Right ventricle myocardium inferior (tissue), 1 donor: ENCODE data around the gene AKT2. TPM values are rescaled to one million over a fixed set of nuclear protein-coding genes. Genes with fewer than 3 reads are reported as not detected.

Experiments used
- ATAC-seq: fragments of 200-7000 bp; cut with Tn5 transposase; one replicate; pipeline ENCODE4 v1.9.1; 2020; ENCODE audit warnings: mild to moderate bottlenecking, moderate library complexity
- DNase-seq: peaks from one replicate; pipeline ENCODE4 v3.0.0; 2021; ENCODE audit errors: missing footprints
- intact Hi-C: fragments of 100-400 bp; cut with DNase I; formaldehyde crosslinking; loops from one replicate; pipeline ENCODE4 v1.11.0; 2022
- total RNA-seq: library from RNA; stranded (reverse); fragmentation: NEBNext Ultra II Directional; extraction: Animal tissue kit (Norgen Biotek cat#: 25700); gene quantifications from one replicate; pipeline ENCODE4 v1.2.1, GENCODE V29; 2021
- donor health status: DM: no; HTN: yes; CAD: no; lungs with severe emphysema.

Gene AKT2
- total RNA-seq, 1 donor from 2014 or later = 114 TPM

GRCh38 chr19:40279761-40280607 lies 5.2 kb downstream of the AKT2 start:
- ATAC-seq = no peak
- intact Hi-C loops = loop anchor here (5.0 to 10.0 kb wide), 2 partner anchors 88 to 1425 kb away; partner anchors contain the start of gene MAP3K10
- DNase-seq = no peak

- intact Hi-C loops = no loop called here
- DNase-seq = peak; percentile 89
- peak; percentile 85 for ATAC-seq
Measured at GRCh38 chr19:40279120-40279551, 6.0 kb downstream of the AKT2 start.

DNA sequence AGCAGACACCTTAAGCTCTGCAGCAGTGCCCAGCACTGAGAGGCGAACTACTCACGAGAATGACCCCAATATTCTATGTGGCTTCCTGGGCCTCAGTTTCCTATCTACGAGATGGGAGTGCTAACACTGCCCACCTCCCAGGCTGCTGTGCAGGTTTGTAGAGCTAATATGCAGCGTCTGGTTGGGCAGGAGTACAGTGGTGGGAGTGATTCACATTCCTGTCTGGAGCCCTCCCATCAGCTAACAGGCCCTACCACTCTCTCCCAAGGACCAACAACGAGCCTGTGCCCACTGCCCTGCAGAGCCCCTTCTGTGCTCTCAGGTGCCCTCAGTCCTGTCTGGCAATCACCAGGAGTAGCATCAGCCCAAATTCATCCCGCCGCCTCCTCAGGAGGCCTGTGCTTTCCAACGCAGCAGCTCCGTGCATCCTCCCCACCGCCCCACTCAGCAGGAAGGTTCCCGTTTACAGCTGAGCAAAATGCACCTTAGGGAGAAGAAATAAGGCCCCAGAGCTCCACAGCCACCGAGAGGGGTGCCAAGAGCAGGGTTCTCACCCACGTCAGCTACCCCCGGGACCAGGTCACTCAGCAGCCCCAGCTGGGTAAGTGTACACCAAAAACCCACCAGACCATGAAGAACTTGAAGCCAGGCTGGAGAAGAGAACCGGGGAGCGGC lies 6.6 kb downstream of the AKT2 start:
- DNase-seq = no peak
- ATAC-seq = peak; percentile 1
- intact Hi-C loops = no loop called here

DNA sequence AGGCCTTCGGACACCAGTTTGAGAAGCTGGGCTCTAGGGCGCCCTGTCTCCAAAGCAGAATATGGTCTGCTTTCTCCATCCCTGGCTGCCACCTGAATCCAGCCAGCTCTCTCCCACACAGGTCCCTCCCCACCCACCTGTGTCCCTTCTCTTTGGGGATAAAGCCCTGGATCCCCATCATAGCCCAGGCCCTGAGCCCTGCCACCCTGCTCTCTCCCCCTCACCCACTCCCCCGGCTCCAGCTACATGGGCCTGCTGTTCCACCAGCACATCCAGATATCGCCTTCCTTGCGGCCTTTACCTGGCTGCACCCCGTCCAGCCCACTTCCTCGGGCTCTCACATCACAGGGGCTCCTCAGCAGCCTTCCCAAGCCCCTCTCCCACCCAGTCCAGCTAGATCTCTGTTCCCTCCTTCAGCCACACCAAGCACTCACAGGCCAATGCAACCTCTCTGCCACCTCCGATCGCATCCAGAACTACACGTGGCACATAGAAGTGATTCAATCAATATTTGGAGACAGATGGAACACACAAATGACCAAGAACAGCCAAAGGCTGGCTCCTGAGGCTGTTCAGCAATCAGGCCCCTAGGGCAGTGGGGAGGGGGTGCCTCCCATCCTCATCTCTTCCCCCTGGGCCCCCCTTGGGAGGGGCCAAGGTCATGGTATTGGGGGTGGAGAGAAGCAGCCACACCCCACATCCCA lies 7.6 kb downstream of the AKT2 start:
- intact Hi-C loops = no loop called here
- no peak for ATAC-seq
- no peak for DNase-seq

GRCh38 chr19:40274585-40275544 lies 10.3 kb downstream of the AKT2 start:
- DNase-seq (no peak), ATAC-seq (no peak)
- intact Hi-C loops = no loop called here

DNA sequence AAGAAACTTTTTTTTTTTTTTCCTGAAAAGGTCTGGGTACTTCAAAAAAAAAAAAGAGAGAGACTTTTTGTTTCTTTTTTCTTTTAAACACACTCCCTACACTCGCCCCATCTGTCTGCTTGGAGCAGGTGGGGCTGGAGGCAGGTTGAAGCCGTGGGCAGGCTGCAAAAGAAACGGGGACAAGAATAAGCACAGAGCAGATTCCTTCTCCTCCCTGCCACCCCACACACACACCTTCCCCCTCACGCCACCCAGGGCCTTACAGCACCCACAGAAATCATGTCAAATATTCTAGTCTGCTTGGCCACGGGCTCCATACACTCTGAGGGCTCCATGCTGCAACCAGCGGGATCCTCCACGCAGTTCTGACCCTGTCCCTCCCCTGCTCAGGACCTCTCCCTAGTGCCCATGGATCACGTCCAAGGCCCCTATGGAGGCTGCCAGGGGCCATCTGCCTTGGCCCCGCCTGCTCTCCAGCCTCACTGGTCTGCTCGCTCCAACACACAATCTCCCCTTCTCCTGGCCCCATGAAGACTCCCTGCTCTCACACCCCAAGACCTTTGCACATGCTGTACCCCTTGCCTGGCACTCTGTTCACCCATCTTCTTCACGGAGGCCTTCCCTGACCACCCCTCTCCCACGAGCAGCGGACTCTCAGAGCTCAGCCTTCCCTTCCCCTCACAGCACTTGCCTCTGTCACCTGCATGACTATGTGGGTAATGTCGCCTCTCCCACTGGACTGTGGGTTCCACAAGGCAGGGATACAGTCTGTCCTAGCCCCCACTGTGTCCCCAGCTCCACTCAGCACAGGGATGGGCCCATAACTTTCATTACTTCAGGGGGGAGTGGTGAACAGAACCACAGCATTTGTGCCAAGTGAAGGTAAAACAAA lies 11.4 kb downstream of the AKT2 start:
- intact Hi-C loops = no loop called here
- DNase-seq (no peak), ATAC-seq (peak; percentile 34)

GRCh38 chr19:40272261-40272660 lies 12.9 kb downstream of the AKT2 start:
- no peak for DNase-seq
- ATAC-seq = no peak
- intact Hi-C loops = no loop called here

DNA sequence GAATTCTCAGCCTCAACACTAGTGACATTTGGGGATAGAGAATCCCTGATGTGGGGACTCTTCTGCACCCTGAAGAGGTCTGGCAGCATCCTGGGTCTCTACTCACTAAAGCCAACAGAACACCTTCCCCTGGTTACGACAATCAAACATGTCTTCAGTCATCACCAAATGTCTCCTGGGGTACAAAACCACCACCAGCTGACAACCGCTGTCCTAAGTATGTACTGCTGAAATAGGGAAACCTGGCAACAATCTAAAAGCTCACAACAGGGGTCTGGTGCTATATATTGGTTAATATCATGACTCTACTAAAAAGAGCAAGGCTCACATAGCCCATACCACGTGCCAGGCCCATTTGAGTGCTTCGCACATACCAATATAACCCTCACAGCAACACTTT lies 13.4 kb downstream of the AKT2 start:
- ATAC-seq = no peak
- intact Hi-C loops = no loop called here
- DNase-seq = no peak

GRCh38 chr19:40270362-40271089 lies 14.6 kb downstream of the AKT2 start:
- no peak for ATAC-seq
- DNase-seq = no peak
- intact Hi-C loops = no loop called here

DNA sequence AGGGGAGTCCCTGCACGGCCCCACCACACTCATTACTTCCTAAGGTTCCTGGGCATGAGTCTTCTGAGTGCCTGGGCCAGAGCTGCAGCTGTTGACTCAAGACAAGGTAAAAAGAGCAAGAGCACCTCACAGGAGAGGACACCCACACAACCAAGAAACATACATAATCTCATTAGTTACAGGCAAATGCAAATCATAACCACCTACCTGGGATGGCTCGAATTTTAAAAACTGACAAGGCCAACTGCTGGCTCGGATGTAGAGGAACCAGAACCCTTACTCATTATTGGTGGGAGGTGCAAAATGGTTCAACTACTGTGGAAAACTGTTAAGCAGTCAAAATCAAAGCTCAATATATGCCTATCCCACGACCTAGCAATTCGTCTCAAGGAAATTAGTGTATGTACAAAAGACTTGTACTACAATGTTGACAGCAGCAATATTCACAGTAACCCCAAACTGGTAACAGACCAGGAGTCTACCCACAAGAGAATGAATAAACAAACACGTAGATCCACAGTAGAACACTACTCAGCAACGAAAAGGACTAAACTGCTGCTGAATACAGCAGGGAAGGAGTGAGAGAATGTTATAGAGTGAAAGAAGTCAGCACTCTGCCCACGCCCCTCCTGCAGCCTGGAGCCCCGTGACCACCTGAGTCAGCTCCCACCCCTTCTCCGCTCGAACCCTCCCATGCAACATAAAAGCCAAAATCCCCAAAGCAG lies 15.8 kb downstream of the AKT2 start:
- intact Hi-C loops = no loop called here
- DNase-seq (no peak), ATAC-seq (no peak)

- intact Hi-C loops = no loop called here
- DNase-seq = no peak
- ATAC-seq = no peak
Measured at GRCh38 chr19:40267601-40267997, 17.5 kb downstream of the AKT2 start.

GRCh38 chr19:40266912-40267600 lies 18.1 kb downstream of the AKT2 start:
- no peak for ATAC-seq
- DNase-seq = no peak
- intact Hi-C loops = no loop called here

DNA sequence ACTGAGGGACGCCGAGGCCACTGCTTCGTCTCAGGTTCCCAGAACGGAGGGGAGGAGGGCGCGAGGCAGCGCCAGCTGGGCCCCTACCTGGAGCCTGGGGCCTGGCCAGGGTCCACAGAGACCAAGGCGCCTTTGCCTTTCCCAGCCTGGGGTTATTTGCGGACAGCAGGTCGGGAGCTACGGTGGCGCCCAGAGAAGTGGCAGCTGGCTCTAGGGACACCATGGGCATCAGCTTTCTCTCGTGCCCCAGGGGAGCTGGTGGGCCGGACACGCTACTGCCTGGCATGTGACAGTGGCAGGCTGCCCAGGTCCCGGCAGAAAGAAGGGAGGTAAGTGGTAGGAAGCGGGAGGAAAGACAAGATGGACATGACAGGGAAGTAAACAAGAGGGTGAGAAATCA lies 19.0 kb downstream of the AKT2 start:
- DNase-seq = peak; percentile 81
- intact Hi-C loops = no loop called here

DNA sequence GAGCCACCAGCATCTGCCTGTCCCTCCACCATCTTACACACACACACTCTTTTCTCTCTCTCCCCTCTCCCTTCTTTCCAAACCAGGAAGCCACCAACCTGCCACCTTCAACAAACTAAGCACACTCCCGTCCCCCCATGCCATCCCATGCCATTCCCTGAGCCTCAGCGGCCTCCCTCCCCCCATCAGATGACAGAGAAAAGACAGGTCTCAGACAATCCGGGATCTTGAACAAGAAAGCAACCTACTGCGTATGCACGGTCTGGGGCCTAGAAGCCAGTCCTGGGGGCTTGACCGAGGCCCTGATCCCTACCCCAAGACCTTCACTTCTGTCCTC lies 19.4 kb downstream of the AKT2 start:
- DNase-seq (no peak), ATAC-seq (no peak)
- intact Hi-C loops = no loop called here

More for the DNA sequence above, 19.0 kb downstream of the AKT2 start:
- peak; percentile 68 for ATAC-seq

DNA sequence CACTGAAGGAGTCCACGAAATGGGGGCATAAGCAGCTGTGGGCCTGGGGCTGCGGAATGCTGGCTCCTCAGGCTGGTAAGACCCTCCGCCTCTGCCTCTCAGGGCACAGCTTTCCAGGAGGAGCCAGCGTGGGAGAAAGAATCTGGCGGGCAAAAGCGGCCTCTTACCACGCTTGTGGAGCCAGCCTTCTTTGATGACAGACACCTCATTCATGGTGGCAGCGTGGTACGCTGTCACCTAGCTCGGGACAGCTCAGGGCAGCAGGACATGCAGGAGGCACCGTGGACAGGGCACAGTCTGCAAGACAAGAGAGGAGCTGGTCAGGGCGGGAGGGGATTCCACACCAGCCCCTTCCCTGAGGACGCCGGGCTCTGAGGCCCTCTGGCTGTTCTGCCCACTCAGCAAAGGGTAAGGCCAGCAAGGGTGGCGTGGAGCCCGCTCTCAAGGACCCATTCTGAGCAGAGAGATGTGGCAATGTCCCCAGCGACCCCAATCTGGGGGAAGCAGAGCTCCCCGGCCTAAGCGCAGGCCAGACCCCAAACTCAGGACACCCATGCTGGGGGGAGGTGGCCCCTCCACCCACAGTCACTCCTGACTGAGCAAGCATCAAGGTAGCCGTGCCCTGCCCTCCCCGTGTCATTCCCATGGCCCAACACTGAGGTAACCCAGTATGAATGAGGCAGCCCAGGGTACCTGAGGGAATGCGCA lies 19.9 kb downstream of the AKT2 start:
- no peak for DNase-seq
- intact Hi-C loops = no loop called here
- no peak for ATAC-seq
